Thoracic aorta (tissue), 2 donors: ENCODE data around the gene GLDN. TPM values are rescaled to one million over a fixed set of nuclear protein-coding genes. Genes with fewer than 3 reads are reported as not detected.

Experiments
- ATAC-seq: fragments of 150-250 bp; one replicate; pipeline ENCODE4 v1.8.0; 2017; ENCODE audit warnings: low read depth; ENCODE audit not compliant: insufficient number of reproducible peaks, low FRiP score
- DNase-seq: peaks from one replicate; pipeline ENCODE4 v3.0.0-alpha.2; 2020; ENCODE audit warnings: low spot score
- H3K27ac ChIP-seq, 2 donors: fragments of 200-600 bp; sonication (generic); 1 replicate in 1 of 2; 2 replicates in 1 of 2; pipeline ENCODE4 v1.5.1; 2016; ENCODE audit warnings: mild to moderate bottlenecking in 2 of 2, moderate library complexity in 2 of 2
- H3K27me3 ChIP-seq: fragments of 200-600 bp; sonication (generic); replicated peaks from 2 replicates; pipeline ENCODE4 v1.6.0; 2016; ENCODE audit warnings: mild to moderate bottlenecking; ENCODE audit not compliant: insufficient read depth
- H3K36me3 ChIP-seq: fragments of 200-600 bp; sonication (generic); one replicate; pipeline ENCODE4 v1.5.1; 2016
- H3K4me1 ChIP-seq, 2 donors: fragments of 200-600 bp; sonication (generic); 1 replicate in 1 of 2; 2 replicates in 1 of 2; pipeline versions ENCODE4 v1.5.1 to v1.6.0; 2016; ENCODE audit warnings: low read depth in 2 of 2, mild to moderate bottlenecking in 1 of 2; ENCODE audit not compliant: control insufficient read depth in 1 of 2
- H3K4me3 ChIP-seq: fragments of 200-600 bp; sonication (generic); 2 replicates; pipeline ENCODE4 v1.5.1; 2016; ENCODE audit warnings: mild to moderate bottlenecking
- H3K9me3 ChIP-seq: fragments of 200-600 bp; sonication (generic); 2 replicates; pipeline ENCODE4 v1.5.1; 2016
- total RNA-seq, 2 donors: library from RNA; depleted of rRNA; stranded (reverse); fragments of >200 nt; gene quantifications; one replicate each; pipeline versions ENCODE4 v1.1.0 to v1.2.3, GENCODE V29; 2016
- TF ChIP-seq, protein P1 (sequence below): fragments of 200-600 bp; sonication (generic); IDR thresholded peaks from one replicate; pipeline ENCODE4 v1.5.1; 2019; ENCODE audit warnings: antibody characterized with exemption

GLDN gene
- total RNA-seq, 2 donors from 2014 or later, result 20.7 to 26.0 TPM

DNA sequence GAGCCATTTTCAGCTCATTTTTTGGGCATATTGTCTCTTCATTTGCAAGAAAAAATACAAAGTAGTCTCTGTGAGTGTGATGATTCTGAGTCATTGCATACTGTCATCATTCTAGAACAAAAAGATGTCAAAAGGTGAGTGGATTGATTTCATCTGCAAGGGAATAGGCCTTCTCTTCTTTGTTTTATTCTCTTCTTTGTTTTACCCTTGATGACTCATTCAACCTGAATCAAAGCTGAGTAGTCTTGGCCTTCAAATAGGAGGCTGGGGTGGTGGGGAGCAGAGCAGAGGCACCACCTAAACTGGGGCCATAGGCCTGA is 28.4 kb upstream of the GLDN start:
- Histone ChIP-seq H3K27me3 (no peaks in the 10 kb centered on the region), H3K4me3 (no peak overlapping the region), H3K27ac (no peak overlapping the region), H3K4me1 (peaks cover 0 to 1% of the 10 kb centered on the region in 2 donors), H3K9me3 (no peaks in the 10 kb centered on the region), H3K36me3 (no peaks in the 10 kb centered on the region)
- TF ChIP-seq, protein P1, sequence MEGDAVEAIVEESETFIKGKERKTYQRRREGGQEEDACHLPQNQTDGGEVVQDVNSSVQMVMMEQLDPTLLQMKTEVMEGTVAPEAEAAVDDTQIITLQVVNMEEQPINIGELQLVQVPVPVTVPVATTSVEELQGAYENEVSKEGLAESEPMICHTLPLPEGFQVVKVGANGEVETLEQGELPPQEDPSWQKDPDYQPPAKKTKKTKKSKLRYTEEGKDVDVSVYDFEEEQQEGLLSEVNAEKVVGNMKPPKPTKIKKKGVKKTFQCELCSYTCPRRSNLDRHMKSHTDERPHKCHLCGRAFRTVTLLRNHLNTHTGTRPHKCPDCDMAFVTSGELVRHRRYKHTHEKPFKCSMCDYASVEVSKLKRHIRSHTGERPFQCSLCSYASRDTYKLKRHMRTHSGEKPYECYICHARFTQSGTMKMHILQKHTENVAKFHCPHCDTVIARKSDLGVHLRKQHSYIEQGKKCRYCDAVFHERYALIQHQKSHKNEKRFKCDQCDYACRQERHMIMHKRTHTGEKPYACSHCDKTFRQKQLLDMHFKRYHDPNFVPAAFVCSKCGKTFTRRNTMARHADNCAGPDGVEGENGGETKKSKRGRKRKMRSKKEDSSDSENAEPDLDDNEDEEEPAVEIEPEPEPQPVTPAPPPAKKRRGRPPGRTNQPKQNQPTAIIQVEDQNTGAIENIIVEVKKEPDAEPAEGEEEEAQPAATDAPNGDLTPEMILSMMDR, result no peak
- ATAC-seq, result no peak
- no peak for DNase-seq

DNA sequence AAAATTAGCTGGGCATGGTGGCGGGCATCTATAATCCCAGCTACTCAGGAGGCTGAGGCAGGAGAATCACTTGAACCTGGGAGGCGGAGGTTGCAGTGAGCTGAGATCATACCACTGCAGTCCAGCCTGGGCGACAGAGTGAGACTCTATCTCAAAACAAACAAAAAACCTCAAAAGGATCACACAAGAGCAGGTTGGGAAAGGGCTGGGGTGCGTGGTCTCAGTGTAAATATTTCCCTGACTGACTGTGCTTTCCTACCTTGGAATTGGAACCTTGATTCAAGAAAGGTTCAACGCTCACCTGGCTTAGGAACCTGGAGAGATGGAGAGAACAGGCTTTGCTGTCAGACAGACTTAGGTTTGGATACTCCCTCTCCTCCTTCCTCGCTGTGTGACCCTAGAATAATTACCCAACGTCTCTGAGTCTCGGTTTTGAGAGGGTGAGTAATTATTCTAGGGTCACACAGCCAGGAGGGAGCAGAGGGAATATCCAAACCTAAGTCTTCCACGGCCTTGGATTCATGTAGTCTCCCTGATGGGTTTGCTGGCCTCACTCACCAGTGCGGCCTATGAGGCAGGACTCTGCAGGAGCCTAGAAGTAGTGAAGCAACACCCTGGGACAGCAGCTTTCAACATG is 27.7 kb upstream of the GLDN start:
- no peaks in the 10 kb centered on the region for H3K27me3 ChIP-seq
- TF ChIP-seq, protein P1, result no peak
- no peak overlapping the region for H3K4me3 ChIP-seq
- DNase-seq (no peak), ATAC-seq (no peak)
- no peak overlapping the region for H3K27ac ChIP-seq
- no peaks in the 10 kb centered on the region for H3K4me1 ChIP-seq
- H3K36me3 ChIP-seq, result no peaks in the 10 kb centered on the region
- no peaks in the 10 kb centered on the region for H3K9me3 ChIP-seq

DNA sequence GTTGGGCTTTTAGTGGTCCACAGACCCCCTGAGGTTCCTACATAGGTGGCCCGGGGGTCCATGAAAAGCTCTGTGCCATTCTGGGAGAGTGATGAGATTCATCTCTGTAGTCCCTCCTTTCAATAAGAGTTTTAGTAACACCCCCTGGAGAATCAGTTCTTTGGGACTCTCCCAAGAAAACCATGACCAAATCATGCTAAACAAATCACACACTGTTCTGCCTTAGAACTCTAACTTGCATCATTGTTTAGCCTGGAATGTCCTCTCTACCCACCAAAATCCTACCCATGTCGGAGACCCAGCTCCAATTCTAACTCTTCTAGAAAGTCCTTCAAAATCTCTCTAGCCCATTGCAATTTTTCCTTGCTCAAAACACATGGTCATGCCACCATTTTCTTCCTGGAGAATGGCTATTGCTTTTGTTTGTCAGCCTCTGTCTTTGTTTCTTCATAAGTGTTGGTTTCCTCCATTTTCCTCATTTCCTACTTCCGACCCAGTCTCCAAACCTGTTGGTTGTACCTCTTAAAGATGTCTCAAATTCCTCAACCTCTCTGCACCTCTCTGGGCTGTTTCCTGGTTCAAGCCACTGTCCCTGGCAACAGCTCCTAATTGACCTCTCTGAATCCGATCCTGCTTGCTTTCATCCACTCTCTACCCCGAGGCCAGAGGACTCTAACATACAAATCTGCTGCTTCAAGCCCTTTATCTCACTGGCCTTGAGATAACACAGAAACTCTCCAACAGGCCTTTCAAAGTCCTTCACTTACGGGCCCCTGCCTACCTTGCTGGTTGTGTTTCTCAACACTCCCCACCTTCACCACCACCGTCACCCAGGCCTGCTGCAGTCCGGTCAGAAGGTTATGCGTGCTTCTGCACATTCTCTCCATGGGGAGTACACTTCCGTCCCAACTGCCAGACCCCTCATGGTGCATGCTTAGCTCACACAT is 26.8 kb upstream of the GLDN start:
- H3K27me3 ChIP-seq, result no peaks in the 10 kb centered on the region
- no peaks in the 10 kb centered on the region for H3K4me1 ChIP-seq
- TF ChIP-seq, protein P1, result no peak
- no peaks in the 10 kb centered on the region for H3K36me3 ChIP-seq
- DNase-seq (no peak), ATAC-seq (no peak)
- H3K4me3 ChIP-seq, result no peak overlapping the region
- H3K27ac ChIP-seq, result no peak overlapping the region
- H3K9me3 ChIP-seq, result no peaks in the 10 kb centered on the region

DNA sequence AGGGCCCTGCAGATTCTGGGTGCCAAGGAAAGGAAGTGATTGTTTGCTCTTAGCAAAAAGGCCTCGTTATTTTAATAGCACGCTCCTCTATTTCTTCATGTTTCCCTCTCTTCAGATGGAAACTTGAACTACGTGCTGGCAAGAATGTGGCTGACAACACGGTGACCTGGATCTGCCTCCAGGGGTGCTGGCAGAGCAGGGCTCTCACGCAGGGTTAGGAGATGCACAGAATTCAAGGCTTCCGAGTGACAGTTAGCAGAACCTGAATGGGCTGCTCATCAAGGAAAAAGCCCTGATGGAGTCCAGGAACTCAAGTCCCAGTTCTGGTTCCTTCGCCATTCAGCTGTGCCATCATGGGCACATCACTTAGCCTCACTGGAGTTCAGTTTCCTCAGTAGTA is 25.7 kb upstream of the GLDN start:
- no peaks in the 10 kb centered on the region for H3K27me3 ChIP-seq
- no peak for ATAC-seq
- no peaks in the 10 kb centered on the region for H3K9me3 ChIP-seq
- H3K36me3 ChIP-seq, result no peaks in the 10 kb centered on the region
- TF ChIP-seq, protein P1, result no peak
- H3K4me1 ChIP-seq, result no peaks in the 10 kb centered on the region
- no peak for DNase-seq
- H3K27ac ChIP-seq, result no peak overlapping the region
- no peak overlapping the region for H3K4me3 ChIP-seq

DNA sequence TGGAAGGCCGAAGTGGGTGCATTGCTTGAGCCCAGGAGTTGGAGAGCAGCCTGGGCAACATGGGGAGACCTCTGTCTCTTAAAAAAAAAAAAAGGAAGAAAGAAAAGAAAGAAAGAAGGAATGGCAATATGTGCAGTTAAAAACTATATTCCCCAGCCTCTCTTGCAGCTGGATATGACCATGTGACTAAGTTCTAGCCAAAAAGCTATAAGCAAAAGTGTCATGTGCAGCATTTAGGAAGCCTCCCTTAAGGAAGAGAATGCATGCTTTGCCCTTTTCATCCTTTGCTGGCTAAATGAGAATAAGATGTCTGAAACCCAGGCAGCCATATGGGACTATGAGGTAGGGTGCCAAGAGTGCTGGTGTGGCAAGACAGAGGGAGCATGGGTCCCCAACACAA is 24.8 kb upstream of the GLDN start:
- ATAC-seq (no peak), DNase-seq (no peak)
- Histone ChIP-seq H3K4me3 (no peak overlapping the region), H3K9me3 (no peaks in the 10 kb centered on the region), H3K27me3 (no peaks in the 10 kb centered on the region), H3K27ac (no peak overlapping the region), H3K4me1 (no peaks in the 10 kb centered on the region), H3K36me3 (no peaks in the 10 kb centered on the region)
- TF ChIP-seq, protein P1, result no peak
